HCT116 (cell line): Measurements from ENCODE around the gene WNK2. TPM values are rescaled to one million over a fixed set of nuclear protein-coding genes. Genes with fewer than 3 reads are reported as not detected.

Source experiments
- ATAC-seq: fragments of 200-7000 bp; cut with Tn5 transposase; 2 replicates; pipeline ENCODE4 v1.9.1; 2020; ENCODE audit warnings: mild to moderate bottlenecking, moderate library complexity
- BruUV-seq: library from RNA; stranded (reverse); fragments of 400-500 nt; replicated peaks from 2 replicates; lab custom pipeline; 2021; lab: Mats Ljungman, UMichigan
- CTCF ChIA-PET: fragments of 300-600 bp; sonication (Branson Sonifier 250); formaldehyde crosslinking; loops from one replicate; lab custom pipeline; 2021; ENCODE audit warnings: antibody characterized with exemption; lab: Charles Lee
- POLR2A ChIA-PET: fragments of 300-600, 350-600 bp; sonication (Branson Sonifier 250); formaldehyde crosslinking; loops from one replicate; lab custom pipeline; 2021; ENCODE audit warnings: antibody characterized with exemption; lab: Charles Lee
- RAD21 ChIA-PET, 2 experiments: fragments of 300-600 bp; sonication (Branson Sonifier 250); formaldehyde crosslinking; loops; one replicate each; lab custom pipeline; 2023; ENCODE audit warnings: low total read pairs in 2 of 2; ENCODE audit not compliant: uncharacterized antibody in 2 of 2, unreplicated experiment in 2 of 2, low non-redundant PET in 1 of 2; lab: Charles Lee
- DNase-seq: peaks from one replicate; pipeline ENCODE4 v3.0.0-alpha.2; 2010; ENCODE audit warnings: low read depth, low spot score
- H2AFZ ChIP-seq: fragments of 200-600 bp; shearing (Covaris generic), sonication (generic); 2 replicates; pipeline ENCODE4 v1.6.1; 2017; ENCODE audit warnings: low read depth, mixed run types, mixed read lengths, antibody characterized with exemption, low read length; ENCODE audit not compliant: poor library complexity, severe bottlenecking
- H3K27ac ChIP-seq: 2 replicates; pipeline ENCODE4 v1.5.1; 2012; ENCODE audit warnings: low read depth, low read length
- H3K27me3 ChIP-seq: fragments of 200-600 bp; sonication (generic); 2 replicates; pipeline ENCODE4 v1.6.1; 2016; ENCODE audit warnings: mixed run types, low read length, mixed read lengths; ENCODE audit not compliant: insufficient read depth
- H3K36me3 ChIP-seq, 2 experiments: fragments of 200-500 bp in 1 of 2; fragments of 200-600 bp in 1 of 2; sonication (Bioruptor generic) in 1 of 2; sonication (generic) in 1 of 2; 2 replicates each; pipeline versions ENCODE4 v1.5.1 to v1.6.1; 2014 to 2016; ENCODE audit warnings: low read length in 2 of 2, inconsistent platforms in 1 of 2, mixed read lengths in 1 of 2, mixed run types in 1 of 2; ENCODE audit not compliant: insufficient read depth in 2 of 2, control insufficient read depth in 1 of 2
- H3K4me1 ChIP-seq, 2 experiments: fragments of 200-600 bp in 1 of 2; sonication (generic) in 1 of 2; 2 replicates each; pipeline versions ENCODE4 v1.5.1 to v1.6.1; 2012 to 2017; ENCODE audit warnings: low read length in 2 of 2, inconsistent platforms in 1 of 2, mild to moderate bottlenecking in 1 of 2, mixed read lengths in 1 of 2, mixed run types in 1 of 2, moderate library complexity in 1 of 2; ENCODE audit not compliant: insufficient read depth in 2 of 2, control insufficient read depth in 1 of 2
- H3K4me2 ChIP-seq: fragments of 200-600 bp; sonication (generic); 2 replicates; pipeline ENCODE4 v1.6.1; 2017; ENCODE audit warnings: mixed run types, low read length, mixed read lengths
- H3K4me3 ChIP-seq, 2 experiments: fragments of 200-600 bp in 1 of 2; sonication (generic) in 1 of 2; replicated peaks in 1 of 2; 2 replicates each; pipeline ENCODE4 v1.5.1; 2011 to 2016; ENCODE audit warnings: low read length in 2 of 2, control low read depth in 1 of 2, low read depth in 1 of 2, mild to moderate bottlenecking in 1 of 2, mixed read lengths in 1 of 2, mixed run types in 1 of 2
- H3K79me2 ChIP-seq: fragments of 200-600 bp; sonication (generic); 2 replicates; pipeline ENCODE4 v1.6.1; 2017; ENCODE audit warnings: mild to moderate bottlenecking, mixed run types, low read length, moderate library complexity, mixed read lengths; ENCODE audit not compliant: insufficient read depth
- H3K9ac ChIP-seq: fragments of 200-600 bp; sonication (generic); 2 replicates; pipeline ENCODE4 v1.6.1; 2016; ENCODE audit warnings: low read length, mixed read lengths
- H3K9me2 ChIP-seq: fragments of 200-600 bp; sonication (generic), shearing (Covaris generic); 2 replicates; pipeline ENCODE4 v1.6.1; 2017; ENCODE audit warnings: mixed run types, mild to moderate bottlenecking, moderate library complexity; ENCODE audit not compliant: insufficient read depth
- H3K9me3 ChIP-seq, 2 experiments: fragments of 200-500 bp in 1 of 2; fragments of 200-600 bp in 1 of 2; sonication (Bioruptor generic) in 1 of 2; sonication (generic) in 1 of 2; 2 replicates each; pipeline ENCODE4 v1.6.1; 2014 to 2017; ENCODE audit warnings: low read length in 2 of 2, mixed read lengths in 2 of 2, inconsistent platforms in 1 of 2, low read depth in 1 of 2, mild to moderate bottlenecking in 1 of 2, mixed run types in 1 of 2, moderate library complexity in 1 of 2; ENCODE audit not compliant: control insufficient read depth in 1 of 2, insufficient read depth in 1 of 2
- H4K20me1 ChIP-seq: fragments of 200-600 bp; sonication (generic), shearing (Covaris generic); 2 replicates; pipeline ENCODE4 v1.6.1; 2017; ENCODE audit warnings: mixed run types, mild to moderate bottlenecking, moderate library complexity; ENCODE audit not compliant: insufficient read depth
- CEBPB ChIP-seq: IDR thresholded peaks from 2 replicates; pipeline ENCODE4 v1.6.1; 2012; ENCODE audit warnings: low read depth
- EZH2 ChIP-seq: fragments of 200-600 bp; sonication (generic); IDR thresholded peaks from 2 replicates; pipeline ENCODE4 v1.6.1; 2017; ENCODE audit warnings: antibody characterized with exemption, mixed run types
- EZH2phosphoT487 ChIP-seq: fragments of 200-600 bp; IDR thresholded peaks from 2 replicates; pipeline ENCODE4 v1.6.1; 2018; ENCODE audit warnings: antibody characterized with exemption, borderline replicate concordance
- FOSL1 ChIP-seq: IDR thresholded peaks from 2 replicates; pipeline ENCODE4 v1.6.1; 2012; ENCODE audit warnings: low read depth
- MAX ChIP-seq: IDR thresholded peaks from 2 replicates; pipeline ENCODE4 v1.6.1; 2012
- POLR2A ChIP-seq: IDR thresholded peaks from 2 replicates; pipeline ENCODE4 v1.7.0; 2011; ENCODE audit warnings: borderline replicate concordance; ENCODE audit not compliant: insufficient read depth, insufficient read length; ENCODE audit errors: extremely low read depth
- POLR2AphosphoS5 ChIP-seq: IDR thresholded peaks from 2 replicates; pipeline ENCODE4 v1.6.1; 2011; ENCODE audit warnings: mild to moderate bottlenecking, low read depth, low read length, moderate library complexity
- RAD21 ChIP-seq: IDR thresholded peaks from 2 replicates; pipeline ENCODE4 v1.6.1; 2012; ENCODE audit warnings: low read depth, mild to moderate bottlenecking
- REST ChIP-seq: IDR thresholded peaks from 2 replicates; pipeline ENCODE4 v1.6.1; 2012; ENCODE audit warnings: low read depth
- SIN3A ChIP-seq: IDR thresholded peaks from 2 replicates; pipeline ENCODE4 v1.6.1; 2012; ENCODE audit warnings: low read depth
- SP1 ChIP-seq: IDR thresholded peaks from 2 replicates; pipeline ENCODE4 v1.6.1; 2012; ENCODE audit warnings: low read depth
- SRF ChIP-seq: IDR thresholded peaks from 2 replicates; pipeline ENCODE4 v1.6.1; 2012; ENCODE audit warnings: low read depth
- TCF7L2 ChIP-seq: IDR thresholded peaks from 2 replicates; pipeline ENCODE4 v1.7.0; 2011; ENCODE audit warnings: borderline replicate concordance, inconsistent platforms; ENCODE audit not compliant: insufficient read depth, insufficient read length; ENCODE audit errors: extremely low read depth
- YY1 ChIP-seq: IDR thresholded peaks from 2 replicates; pipeline ENCODE4 v1.6.1; 2011; ENCODE audit warnings: low read length, low read depth, moderate library complexity, mild to moderate bottlenecking; ENCODE audit not compliant: insufficient replicate concordance; ENCODE audit errors: extremely low read depth
- ZBTB33 ChIP-seq: IDR thresholded peaks from 2 replicates; pipeline ENCODE4 v1.6.1; 2011; ENCODE audit warnings: mild to moderate bottlenecking, low read length, moderate library complexity; ENCODE audit not compliant: insufficient replicate concordance; ENCODE audit errors: extremely low read depth
- ZFX ChIP-seq: fragments of 450-650 bp; IDR thresholded peaks from 2 replicates; pipeline ENCODE4 v1.6.1; 2017
- ZNF274 ChIP-seq: fragments of 200-500 bp; sonication (Bioruptor generic); IDR thresholded peaks from 2 replicates; pipeline ENCODE4 v1.6.1; 2014; ENCODE audit warnings: mild to moderate bottlenecking, low read depth, low read length, inconsistent platforms
- intact Hi-C: fragments of 100-400 bp; cut with micrococcal nuclease; formaldehyde crosslinking; loops from 2 replicates; pipeline ENCODE4 v1.10.0; 2022
- total RNA-seq: library from RNA; stranded (reverse); gene quantifications from one replicate; pipeline ENCODE4 v1.2.1, GENCODE V29; 2021; ENCODE audit not compliant: unreplicated experiment
- TF ChIP-seq, protein P1 (sequence below), 3 experiments: fragments of 200-600 bp in 1 of 3; sonication (generic) in 1 of 3; IDR thresholded peaks in 2 of 3; conservative IDR thresholded peaks in 1 of 3; 2 replicates each; pipeline ENCODE4 v1.5.1; 2012 to 2017; ENCODE audit warnings: low read depth in 2 of 3, low read length in 2 of 3, antibody characterized with exemption in 1 of 3, borderline replicate concordance in 1 of 3, control low read depth in 1 of 3, mild to moderate bottlenecking in 1 of 3, mixed read lengths in 1 of 3, mixed run types in 1 of 3, moderate library complexity in 1 of 3; ENCODE audit not compliant: insufficient read depth in 1 of 3

WNK2 gene
- total RNA-seq, 1 experiment from 2014 or later: 24.4 TPM

DNA sequence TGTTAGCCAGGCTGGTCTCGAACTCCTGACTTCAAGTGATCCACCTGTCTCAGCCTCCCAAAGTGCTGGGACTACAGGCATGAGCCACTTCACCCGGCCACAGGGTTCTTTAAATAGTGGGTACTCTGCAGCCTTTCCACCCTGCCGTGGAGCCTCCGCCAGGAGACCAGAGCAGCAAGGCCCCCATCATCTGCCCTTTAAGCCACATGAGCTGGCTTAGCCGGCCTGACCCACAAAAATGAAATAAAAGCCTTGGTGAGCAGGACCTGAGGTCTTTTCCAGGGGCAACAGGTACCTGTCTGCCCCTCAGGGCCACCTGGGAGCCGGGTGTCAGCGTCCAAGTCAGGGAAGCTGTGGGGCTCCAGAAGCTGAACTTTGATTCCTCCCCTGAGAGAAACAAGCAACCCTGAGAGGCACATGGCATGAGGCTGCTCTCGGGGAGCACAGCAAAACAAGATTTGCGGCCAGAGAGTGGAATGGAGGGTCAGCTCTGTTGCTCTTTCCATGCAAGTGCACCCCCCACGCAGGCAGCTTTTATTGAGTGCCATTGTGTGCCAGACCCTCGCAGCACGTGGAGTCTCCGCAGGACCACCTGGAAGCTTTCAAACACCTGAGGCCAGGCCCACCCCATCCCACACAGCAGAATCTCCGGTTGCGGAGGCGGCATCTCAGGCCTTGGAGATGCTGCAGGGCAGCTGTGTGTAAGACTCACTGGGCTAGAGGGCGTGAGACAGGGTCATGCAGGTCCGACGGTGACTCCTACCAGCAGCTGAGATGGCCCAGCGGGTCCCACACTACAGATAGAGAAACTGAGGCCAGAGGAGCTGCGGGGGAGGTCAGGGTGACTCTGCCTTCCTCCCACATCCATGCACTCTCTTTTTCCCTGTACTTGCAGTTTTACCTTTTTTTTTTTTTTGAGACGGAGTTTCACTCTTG lies 4.8 kb upstream of the WNK2 start:
- ATAC-seq: no peak

More for the DNA sequence above, 4.8 kb upstream of the WNK2 start:
- intact Hi-C loops: no loop called here
- no peaks in the 10 kb centered on the region for H3K9me3 ChIP-seq
- no peaks in the 10 kb centered on the region for H3K36me3 ChIP-seq
- H3K4me2 ChIP-seq: no peak overlapping the region
- no peaks in the 10 kb centered on the region for H4K20me1 ChIP-seq
- no peaks in the 10 kb centered on the region for H3K27me3 ChIP-seq
- H3K9ac ChIP-seq: no peak overlapping the region
- POLR2A ChIA-PET: no interaction called here
- peaks cover 5 to 9% of the 10 kb centered on the region in 2 experiments for H3K4me1 ChIP-seq
- no peak overlapping the region for H3K4me3 ChIP-seq
- RAD21 ChIA-PET: no interaction called here
- no peaks in the 10 kb centered on the region for H3K79me2 ChIP-seq
- no peak overlapping the region for H3K27ac ChIP-seq
- H2AFZ ChIP-seq: no peak overlapping the region
- BruUV-seq: no TSS peak
- CTCF ChIA-PET: interaction anchor here (0.6 kb wide), 1 partner anchor 387 kb away, joined by 3 read pairs; no protein-coding TSS in a partner anchor
- H3K9me2 ChIP-seq: no peaks in the 10 kb centered on the region
- TF ChIP-seq REST (no peak), FOSL1 (no peak), SP1 (no peak), EZH2 (no peak), MAX (no peak), TCF7L2 (no peak), ZNF274 (no peak), POLR2A (no peak), SRF (no peak), ZFX (no peak), YY1 (no peak), SIN3A (no peak), POLR2AphosphoS5 (no peak), RAD21 (no peak), CEBPB (no peak), ZBTB33 (no peak), EZH2phosphoT487 (no peak)
- TF ChIP-seq, protein P1, sequence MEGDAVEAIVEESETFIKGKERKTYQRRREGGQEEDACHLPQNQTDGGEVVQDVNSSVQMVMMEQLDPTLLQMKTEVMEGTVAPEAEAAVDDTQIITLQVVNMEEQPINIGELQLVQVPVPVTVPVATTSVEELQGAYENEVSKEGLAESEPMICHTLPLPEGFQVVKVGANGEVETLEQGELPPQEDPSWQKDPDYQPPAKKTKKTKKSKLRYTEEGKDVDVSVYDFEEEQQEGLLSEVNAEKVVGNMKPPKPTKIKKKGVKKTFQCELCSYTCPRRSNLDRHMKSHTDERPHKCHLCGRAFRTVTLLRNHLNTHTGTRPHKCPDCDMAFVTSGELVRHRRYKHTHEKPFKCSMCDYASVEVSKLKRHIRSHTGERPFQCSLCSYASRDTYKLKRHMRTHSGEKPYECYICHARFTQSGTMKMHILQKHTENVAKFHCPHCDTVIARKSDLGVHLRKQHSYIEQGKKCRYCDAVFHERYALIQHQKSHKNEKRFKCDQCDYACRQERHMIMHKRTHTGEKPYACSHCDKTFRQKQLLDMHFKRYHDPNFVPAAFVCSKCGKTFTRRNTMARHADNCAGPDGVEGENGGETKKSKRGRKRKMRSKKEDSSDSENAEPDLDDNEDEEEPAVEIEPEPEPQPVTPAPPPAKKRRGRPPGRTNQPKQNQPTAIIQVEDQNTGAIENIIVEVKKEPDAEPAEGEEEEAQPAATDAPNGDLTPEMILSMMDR (IDR thresholded peaks at IDR 0.05 in 2 of 3, conservative IDR thresholded peaks at IDR 0.05 in 1 of 3; ENCODE audit: borderline replicate concordance in 1 of 3, insufficient read depth in 1 of 3, low read depth in 2 of 3, low read length in 2 of 3): no peak
- DNase-seq: no peak
